ENCODE data around the gene ARHGAP18. TPM values are rescaled to one million over a fixed set of nuclear protein-coding genes. Genes with fewer than 3 reads are reported as not detected.

ARHGAP18 gene
- total and polyA plus RNA-seq, 10 donors: 4.6 to 18.7 (median 15.4) TPM

DNA sequence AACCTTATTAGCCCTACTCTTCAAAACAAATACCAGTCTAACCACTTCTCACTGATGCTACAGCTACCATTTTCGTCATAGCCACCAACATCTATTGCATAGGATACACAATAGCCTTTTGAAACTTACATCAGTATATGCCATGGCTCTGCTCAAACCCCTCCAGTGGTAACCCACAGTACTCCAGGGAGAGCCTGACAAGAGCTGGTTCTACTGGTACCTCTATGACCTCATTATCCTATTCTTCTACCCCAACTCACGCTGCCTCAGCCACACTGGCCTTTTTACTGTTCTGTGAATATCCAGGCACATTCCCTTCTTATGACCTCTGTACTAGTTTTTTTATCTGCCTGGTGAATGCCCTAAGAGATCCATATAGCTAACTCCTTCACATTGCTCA is 157.6 kb downstream of the ARHGAP18 start:
- intact Hi-C loops (cut with DNase I; ENCODE audit: low total_unique reads): no loop called here

DNA sequence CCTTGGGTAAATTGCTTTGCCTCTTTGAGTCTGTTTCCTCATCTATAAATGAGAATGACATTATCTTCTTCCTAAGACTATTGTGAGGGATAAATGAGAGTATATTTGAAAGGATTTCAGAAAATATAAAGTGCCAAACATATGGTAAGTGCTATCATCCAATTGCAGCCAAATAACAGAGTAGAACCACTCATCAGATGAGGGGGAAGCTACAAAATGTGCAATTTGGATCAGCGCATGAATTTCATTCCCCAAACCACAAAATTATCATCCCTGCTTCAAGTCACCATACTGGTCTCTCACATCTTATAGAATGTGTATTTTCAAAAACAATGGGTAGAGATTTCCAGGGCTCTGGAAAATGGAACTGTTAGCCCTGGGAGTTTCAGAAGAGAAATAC is 158.5 kb downstream of the ARHGAP18 start:
- Histone ChIP-seq H3K27me3 (replicated peaks in 1 of 7) (no peaks in the 10 kb centered on the region), H3K36me3 (no peaks in the 10 kb centered on the region), H3K27ac (no peak overlapping the region), H3K9me3 (no peaks in the 10 kb centered on the region), H3K4me1 (no peaks in the 10 kb centered on the region), H3K4me3 (no peak overlapping the region)
- DNase-seq: no peak
- 92 to 98% (median 96%) methylated on average over 1 of the region's 1 CpG for WGBS, 5 donors
- intact Hi-C loops (cut with DNase I; ENCODE audit: low total_unique reads): no loop called here
- no peak for TF ChIP-seq POLR2AphosphoS5 (IDR thresholded peaks at IDR 0.05)
- TF ChIP-seq, protein P1, sequence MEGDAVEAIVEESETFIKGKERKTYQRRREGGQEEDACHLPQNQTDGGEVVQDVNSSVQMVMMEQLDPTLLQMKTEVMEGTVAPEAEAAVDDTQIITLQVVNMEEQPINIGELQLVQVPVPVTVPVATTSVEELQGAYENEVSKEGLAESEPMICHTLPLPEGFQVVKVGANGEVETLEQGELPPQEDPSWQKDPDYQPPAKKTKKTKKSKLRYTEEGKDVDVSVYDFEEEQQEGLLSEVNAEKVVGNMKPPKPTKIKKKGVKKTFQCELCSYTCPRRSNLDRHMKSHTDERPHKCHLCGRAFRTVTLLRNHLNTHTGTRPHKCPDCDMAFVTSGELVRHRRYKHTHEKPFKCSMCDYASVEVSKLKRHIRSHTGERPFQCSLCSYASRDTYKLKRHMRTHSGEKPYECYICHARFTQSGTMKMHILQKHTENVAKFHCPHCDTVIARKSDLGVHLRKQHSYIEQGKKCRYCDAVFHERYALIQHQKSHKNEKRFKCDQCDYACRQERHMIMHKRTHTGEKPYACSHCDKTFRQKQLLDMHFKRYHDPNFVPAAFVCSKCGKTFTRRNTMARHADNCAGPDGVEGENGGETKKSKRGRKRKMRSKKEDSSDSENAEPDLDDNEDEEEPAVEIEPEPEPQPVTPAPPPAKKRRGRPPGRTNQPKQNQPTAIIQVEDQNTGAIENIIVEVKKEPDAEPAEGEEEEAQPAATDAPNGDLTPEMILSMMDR (IDR thresholded peaks at IDR 0.05 in 8 of 11, conservative IDR thresholded peaks at IDR 0.05 in 3 of 11): no peak
- TF ChIP-seq POLR2A (IDR thresholded peaks at IDR 0.05): no peak

More for the DNA sequence above, 157.6 kb downstream of the ARHGAP18 start:
- Histone ChIP-seq H3K36me3 (no peaks in the 10 kb centered on the region), H3K4me3 (no peak overlapping the region), H3K27ac (no peak overlapping the region), H3K4me1 (no peaks in the 10 kb centered on the region), H3K9me3 (no peaks in the 10 kb centered on the region), H3K27me3 (replicated peaks in 1 of 7) (no peaks in the 10 kb centered on the region)
- WGBS, 5 donors: 88 to 98% (median 93%) methylated on average over 2 of the region's 2 CpGs
- no peak for DNase-seq
- TF ChIP-seq, protein P1 (IDR thresholded peaks at IDR 0.05 in 8 of 11, conservative IDR thresholded peaks at IDR 0.05 in 3 of 11): no peak
- TF ChIP-seq POLR2A (IDR thresholded peaks at IDR 0.05) (no peak), POLR2AphosphoS5 (IDR thresholded peaks at IDR 0.05) (no peak)

DNA sequence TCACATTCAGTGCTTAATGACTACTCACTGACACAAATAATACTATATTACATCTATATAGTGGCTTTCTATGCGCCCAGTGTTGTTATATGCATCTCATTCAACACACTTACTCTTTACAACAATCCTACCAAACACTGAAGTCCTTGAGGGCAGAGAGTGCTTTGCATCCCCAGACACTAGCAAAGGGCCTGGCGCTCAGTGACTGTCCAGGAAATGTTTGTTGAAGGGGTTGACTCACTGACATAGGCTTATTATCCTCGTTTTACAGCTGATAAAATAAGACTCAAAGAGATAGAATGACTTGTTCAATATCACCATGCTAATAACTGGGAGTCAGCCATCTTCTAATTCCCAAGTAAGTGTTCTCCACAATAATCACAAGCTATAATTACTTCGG is 163.3 kb downstream of the ARHGAP18 start:
- no peaks in the 10 kb centered on the region for H3K36me3 ChIP-seq
- no peaks in the 10 kb centered on the region for H3K4me1 ChIP-seq
- H3K4me3 ChIP-seq: no peak overlapping the region
- no peak for DNase-seq
- no peak overlapping the region for H3K27ac ChIP-seq
- TF ChIP-seq POLR2A (IDR thresholded peaks at IDR 0.05) (no peak), POLR2AphosphoS5 (IDR thresholded peaks at IDR 0.05) (no peak)
- TF ChIP-seq, protein P1 (IDR thresholded peaks at IDR 0.05 in 8 of 11, conservative IDR thresholded peaks at IDR 0.05 in 3 of 11): no peak
- H3K27me3 ChIP-seq (replicated peaks in 1 of 7): no peaks in the 10 kb centered on the region
- intact Hi-C loops (cut with DNase I; ENCODE audit: low total_unique reads): no loop called here
- 79 to 92% (median 86%) methylated on average over 4 of the region's 4 CpGs for WGBS, 5 donors
- no peaks in the 10 kb centered on the region for H3K9me3 ChIP-seq

- no peaks in the 10 kb centered on the region for H3K27me3 ChIP-seq (replicated peaks in 1 of 7)
- DNase-seq: no peak
- H3K9me3 ChIP-seq: no peaks in the 10 kb centered on the region
- 92 to 97% (median 95%) methylated on average over 8 of the region's 8 CpGs for WGBS, 5 donors
- no peak overlapping the region for H3K27ac ChIP-seq
- no peak overlapping the region for H3K4me3 ChIP-seq
- H3K36me3 ChIP-seq: no peaks in the 10 kb centered on the region
- intact Hi-C loops (cut with DNase I; ENCODE audit: low total_unique reads): no loop called here
- no peaks in the 10 kb centered on the region for H3K4me1 ChIP-seq
- TF ChIP-seq POLR2A (IDR thresholded peaks at IDR 0.05) (no peak), POLR2AphosphoS5 (IDR thresholded peaks at IDR 0.05) (no peak)
- TF ChIP-seq, protein P1 (IDR thresholded peaks at IDR 0.05 in 8 of 11, conservative IDR thresholded peaks at IDR 0.05 in 3 of 11): no peak
Measured at GRCh38 chr6:129544892-129545612, 164.9 kb downstream of the ARHGAP18 start.

Measured in spleen (tissue), 11 donors.